ENCODE results near the gene SLC25A39.

GRCh38 chr17:44273607-44274006 is 51.0 kb downstream of the SLC25A39 start:
- TF ChIP-seq GATA2 (IDR thresholded peaks at IDR 0.05; ENCODE audit: low read depth, low read length) (no peak), GATA3 (IDR thresholded peaks at IDR 0.05; ENCODE audit: low read depth, low read length) (no peak)

Measured in SH-SY5Y (cell line).